GM18873 (cell line): ENCODE results near the gene PCED1B.
"Not testable (repeated sequence)": the region's sequence is repeated elsewhere in the genome, so short reads cannot be mapped to it uniquely, and the experiment has no call there.

ENCODE experiments used
- ATAC-seq: cut with Tn5 transposase; IDR thresholded peaks from one replicate; pipeline ENCODE4 v1.9.1; 2021; ENCODE audit warnings: mild to moderate bottlenecking, moderate library complexity, moderate number of reproducible peaks; ENCODE audit not compliant: unreplicated experiment, low FRiP score

The PCED1B gene

DNA sequence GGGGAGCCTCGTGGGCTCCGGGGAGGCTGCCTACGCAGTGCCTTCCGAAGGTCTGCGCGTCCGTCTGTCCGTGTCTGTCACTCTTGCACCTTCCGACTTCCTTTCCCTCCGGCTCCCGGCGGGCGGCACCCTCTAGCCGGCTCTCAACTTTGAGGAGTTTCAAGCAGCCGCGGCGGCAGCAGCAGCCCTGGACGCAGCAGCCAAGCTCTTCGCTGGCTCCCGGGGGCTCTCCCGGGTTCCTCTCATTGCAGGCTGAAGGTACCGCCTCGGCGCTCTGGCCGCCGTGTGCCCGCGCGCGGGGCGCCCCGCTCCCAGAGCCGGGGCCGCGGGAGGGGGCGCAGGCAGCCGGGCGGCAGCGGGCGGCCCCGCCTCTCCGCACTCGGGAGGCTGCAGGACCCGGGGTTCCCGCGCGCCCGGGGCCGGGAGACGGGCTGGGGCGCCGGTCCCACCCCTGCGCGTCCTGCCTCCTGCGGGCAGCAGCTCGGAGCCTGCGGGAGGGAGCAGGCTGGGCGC, at the start of gene PCED1B, which contains the start of gene AMIGO2:
TSS of gene PCED1B (plus strand) at position 154 of the 513 bp plus-strand sequence. CDS start 155,443 bp downstream, outside the sequence.
TSS of gene AMIGO2 (minus strand) at position 492 of the 513 bp plus-strand sequence. CDS start 957 bp downstream, outside the sequence.
- ATAC-seq, result peak; percentile 73

DNA sequence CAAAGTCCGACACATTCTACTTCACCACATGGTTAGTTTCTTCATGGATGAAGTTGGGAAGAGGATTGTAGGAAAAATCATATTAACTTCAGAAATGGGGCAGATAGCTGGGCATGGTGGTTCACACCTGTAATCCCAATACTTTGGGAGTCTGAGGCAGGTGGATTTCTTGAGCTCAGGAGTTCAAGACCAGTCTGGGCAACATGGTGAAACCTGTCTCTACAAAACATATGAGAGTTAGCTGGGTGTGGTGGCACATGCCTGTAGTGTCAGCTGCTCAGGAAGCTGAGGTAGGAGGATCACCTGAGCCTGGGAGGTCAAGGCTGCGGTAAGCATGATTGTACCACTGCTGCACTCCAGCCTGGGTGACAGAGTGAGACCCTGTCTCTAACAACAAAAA, 49.5 kb upstream of the PCED1B start:
- ATAC-seq, result no peak

DNA sequence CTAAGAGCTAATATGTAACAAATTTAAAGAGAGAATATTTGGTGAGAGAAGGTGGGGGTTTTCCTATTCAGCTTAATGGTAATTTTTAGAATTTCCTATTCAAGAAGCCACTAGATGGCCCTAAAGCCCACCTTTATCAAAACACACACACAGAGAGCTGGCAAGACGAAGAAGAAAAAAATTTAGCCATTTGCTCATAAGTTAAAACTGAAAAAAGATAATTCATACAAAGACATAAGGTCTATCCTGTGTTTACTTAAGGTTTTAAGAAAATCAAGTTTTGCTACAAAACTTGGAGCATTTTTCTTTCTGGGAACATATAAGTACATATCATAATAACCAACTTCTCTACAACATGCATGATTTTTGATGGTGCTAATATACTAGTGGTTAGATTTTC, 46.8 kb upstream of the PCED1B start:
- ATAC-seq, result no peak

- no peak for ATAC-seq
These were observed 46.3 kb upstream of the PCED1B start for GRCh38 chr12:47033081-47033480.

DNA sequence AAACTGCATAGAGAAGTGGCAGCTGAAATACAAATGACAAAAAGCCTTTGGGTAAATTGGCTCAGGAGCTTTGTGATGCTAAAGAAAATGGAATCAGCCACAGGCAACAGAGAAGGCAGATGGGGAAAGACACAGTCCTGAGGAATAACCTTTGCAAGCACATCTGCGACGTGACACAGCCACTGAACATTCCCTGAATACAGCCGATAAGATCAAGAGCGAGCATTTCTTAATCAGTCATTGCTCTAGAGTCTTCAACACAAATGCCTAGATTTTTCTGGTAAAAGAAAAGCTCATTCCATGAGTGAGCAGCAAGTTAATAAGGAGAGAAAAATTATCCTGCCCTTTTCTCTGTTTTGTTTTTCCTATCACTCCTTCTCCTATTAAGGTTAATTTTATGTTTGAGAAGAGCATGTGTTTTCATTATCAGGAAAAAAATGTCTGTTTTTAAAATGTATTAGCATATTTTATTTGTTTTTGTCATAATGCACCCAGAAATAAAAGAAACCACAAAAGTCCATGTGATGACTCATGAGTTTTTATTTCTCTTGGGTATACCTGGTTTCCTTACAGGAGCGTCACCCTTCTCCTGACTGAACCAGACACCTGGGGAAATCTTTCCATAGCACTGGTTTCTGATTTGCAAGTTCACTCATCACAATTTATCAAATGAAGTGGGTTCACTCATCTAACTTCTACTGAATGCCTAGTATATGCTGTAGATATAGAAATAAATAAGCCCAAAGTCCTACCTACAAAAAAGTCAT, 45.4 kb upstream of the PCED1B start:
- ATAC-seq, result no peak

DNA sequence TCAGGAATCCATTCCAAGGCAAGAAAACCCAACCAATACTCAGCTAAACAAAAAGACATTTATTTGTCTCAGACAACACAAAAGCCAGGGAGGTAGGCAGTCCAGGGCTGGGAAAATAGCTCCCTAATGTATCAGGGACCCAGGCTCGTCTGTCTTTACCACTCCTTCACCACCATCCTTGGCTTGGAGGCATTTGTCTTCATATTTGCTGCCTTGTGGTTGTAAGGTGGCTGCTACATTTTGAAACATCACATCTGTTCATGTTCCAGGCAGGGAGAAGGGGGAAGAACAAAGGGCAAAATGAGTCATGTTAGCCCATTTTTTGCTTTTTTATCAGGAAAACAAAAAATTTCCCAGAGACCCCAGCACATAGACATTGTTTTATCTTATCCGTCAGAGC, 44.8 kb upstream of the PCED1B start:
- ATAC-seq, result no peak

- no peak for ATAC-seq
These were observed 43.9 kb upstream of the PCED1B start for GRCh38 chr12:47035484-47035883.

- ATAC-seq, result no peak
These were observed 41.1 kb upstream of the PCED1B start for GRCh38 chr12:47038270-47038748.

GRCh38 chr12:47039079-47039478, 40.3 kb upstream of the PCED1B start:
- no peak for ATAC-seq

DNA sequence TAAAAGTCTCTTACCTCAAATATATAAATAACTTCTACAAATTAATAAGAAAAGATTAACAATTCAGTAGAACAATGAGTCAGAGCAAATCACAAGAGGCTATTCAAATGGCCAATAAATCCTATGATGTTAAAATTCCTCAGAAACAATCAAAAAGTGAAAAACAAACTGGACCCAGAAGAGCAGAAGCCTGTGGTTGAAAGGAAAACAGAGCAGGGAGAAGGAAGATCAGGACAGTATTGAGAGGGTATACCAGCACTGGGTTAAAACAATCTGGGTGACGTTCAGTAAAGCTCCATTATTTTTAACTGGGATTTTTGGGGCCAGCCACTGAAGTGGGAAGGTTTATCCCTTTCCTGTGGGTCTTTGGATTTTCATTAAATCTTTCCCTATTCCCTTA, 39.7 kb upstream of the PCED1B start:
- no peak for ATAC-seq

GRCh38 chr12:47041327-47041726, 38.1 kb upstream of the PCED1B start:
- ATAC-seq, result no peak

- no peak for ATAC-seq
These were observed 30.9 kb upstream of the PCED1B start for GRCh38 chr12:47048541-47048940.

- ATAC-seq, result not testable (repeated sequence)
These were observed 28.1 kb upstream of the PCED1B start for GRCh38 chr12:47051291-47051690.

DNA sequence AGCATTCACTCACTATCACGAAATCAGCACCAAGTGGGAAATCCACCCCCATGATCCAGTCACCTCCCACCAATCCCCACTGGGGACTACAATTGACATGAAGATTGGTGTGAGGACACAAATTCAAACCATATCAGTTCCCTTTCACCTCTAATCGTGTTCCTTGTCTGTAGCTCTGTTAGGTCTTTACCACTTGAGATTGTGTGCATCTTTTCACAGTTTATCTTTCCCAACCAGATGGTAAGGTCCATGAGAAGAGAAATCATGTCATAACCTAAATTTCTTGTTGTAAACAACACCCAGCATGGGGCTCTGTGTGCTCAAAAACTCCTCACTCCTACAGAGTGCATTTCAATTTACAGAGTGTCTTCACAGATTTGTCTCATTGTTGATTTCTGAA, 27.1 kb upstream of the PCED1B start:
- no peak for ATAC-seq

DNA sequence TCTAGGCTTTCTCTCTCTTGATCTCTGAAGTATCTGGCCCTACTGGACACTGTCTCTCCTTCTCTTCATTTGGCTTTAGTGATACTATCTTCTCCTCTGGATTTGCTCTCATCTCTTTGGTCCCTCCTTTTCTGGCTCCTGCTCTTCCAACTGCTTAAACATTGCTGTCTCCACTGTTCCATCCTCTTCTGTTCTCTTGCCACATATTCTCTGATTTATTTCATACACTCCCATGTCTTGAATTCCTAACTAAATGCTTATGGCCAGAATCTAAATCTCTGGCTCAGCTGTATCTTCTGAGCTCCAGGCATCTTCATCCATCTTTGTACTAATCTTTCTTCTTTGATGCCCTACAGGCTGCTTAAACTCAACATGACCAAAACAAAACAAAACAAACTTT, 25.5 kb upstream of the PCED1B start:
- no peak for ATAC-seq

GRCh38 chr12:47054659-47055058, 24.8 kb upstream of the PCED1B start:
- ATAC-seq, result no peak

GRCh38 chr12:47055856-47056255, 23.6 kb upstream of the PCED1B start:
- not testable (repeated sequence) for ATAC-seq

DNA sequence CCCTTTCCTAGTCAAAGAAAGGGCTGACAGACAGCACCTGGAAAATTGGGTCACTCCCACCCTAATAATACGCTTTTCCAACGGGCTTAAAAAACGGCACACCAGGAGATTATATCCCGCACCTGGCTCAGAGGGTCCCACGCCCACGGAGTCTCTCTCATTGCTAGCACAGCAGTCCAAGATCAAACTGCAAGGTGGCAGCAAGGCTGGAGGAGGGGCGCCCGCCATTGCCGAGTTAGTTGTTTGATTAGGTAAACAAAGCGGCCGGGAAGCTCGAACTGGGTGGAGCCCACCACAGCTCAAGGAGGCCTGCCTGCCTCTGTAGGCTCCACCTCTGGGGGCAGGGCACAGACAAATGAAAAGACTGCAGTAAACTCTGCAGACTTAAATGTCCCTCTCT, 22.5 kb upstream of the PCED1B start:
- not testable (repeated sequence) for ATAC-seq

- ATAC-seq, result not testable (repeated sequence)
These were observed 20.8 kb upstream of the PCED1B start for GRCh38 chr12:47058640-47059039.

DNA sequence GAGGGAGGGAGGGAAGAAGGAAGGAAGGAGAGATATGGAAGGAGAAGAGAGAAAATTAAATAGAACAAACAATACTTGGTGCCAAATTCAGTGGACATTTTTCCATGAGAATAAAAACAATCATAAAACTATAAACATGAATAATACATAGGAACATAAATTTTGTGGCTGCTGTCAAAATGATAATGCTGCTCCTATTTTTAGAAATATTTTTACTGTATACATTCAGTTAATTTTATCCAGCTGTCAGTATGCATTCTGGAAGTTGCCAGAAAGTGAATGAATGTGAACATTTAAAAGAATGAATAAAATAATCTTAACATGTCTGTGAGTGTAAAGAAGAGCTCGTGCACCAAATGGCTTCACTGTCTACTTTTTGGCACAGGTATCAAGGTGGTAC, 13.9 kb upstream of the PCED1B start:
- no peak for ATAC-seq

- peak; percentile 75 for ATAC-seq
These were observed 13.0 kb upstream of the PCED1B start for GRCh38 chr12:47066278-47067025.
